ENCODE measurements around the gene POLR2F.
"Not testable (repeated sequence)": the region's sequence is repeated elsewhere in the genome, so short reads cannot be mapped to it uniquely, and the experiment has no call there.

Gene POLR2F

DNA sequence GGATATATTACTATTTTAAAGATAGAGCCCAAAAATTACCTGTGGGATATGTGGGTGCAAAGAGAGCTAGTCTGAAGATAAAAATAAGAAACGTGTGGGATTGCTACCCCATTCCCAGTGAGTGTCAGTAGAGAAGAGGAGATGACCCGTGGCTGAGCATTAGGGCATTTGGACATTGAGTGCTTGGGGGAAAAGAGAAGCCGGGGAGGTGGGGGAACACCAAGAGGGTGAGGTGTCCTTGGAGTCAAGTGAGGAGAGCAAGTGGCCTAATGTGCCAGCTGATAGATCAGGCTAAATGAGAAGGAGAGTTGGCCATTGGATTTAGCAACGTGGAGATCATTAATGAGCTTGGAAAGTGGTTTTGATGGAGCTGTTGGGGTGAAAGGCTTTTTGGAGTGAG, 1.2 kb downstream of the POLR2F start:
- DNase-seq (ENCODE audit: low spot score) = no peak

GRCh38 chr22:37955825-37956397, 2.4 kb downstream of the POLR2F start:
- not testable (repeated sequence) for DNase-seq (ENCODE audit: low spot score)

DNA sequence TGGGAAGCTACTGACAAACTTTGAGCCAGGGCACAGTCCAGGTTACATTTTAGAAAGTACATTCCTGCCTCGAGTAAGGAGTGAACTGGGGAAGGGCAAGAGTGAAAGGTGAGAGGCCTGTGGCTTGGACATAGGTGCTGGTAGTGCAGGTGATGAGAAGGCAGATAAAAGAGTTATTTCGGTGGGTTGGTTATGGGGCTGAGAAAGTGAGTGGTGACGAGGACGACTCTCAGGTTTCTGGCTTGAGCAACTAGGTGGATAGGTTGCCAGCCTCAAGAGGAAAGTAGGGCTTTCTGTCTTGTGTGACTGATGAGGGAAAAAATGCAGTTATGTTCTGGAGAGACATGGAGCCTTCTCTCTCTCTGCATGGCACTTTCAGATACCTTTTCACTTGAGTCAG, 3.7 kb downstream of the POLR2F start:
- no peak for DNase-seq (ENCODE audit: low spot score)

- DNase-seq (ENCODE audit: low spot score) = no peak
Observed at GRCh38 chr22:37959231-37959825, 5.8 kb downstream of the POLR2F start.

DNA sequence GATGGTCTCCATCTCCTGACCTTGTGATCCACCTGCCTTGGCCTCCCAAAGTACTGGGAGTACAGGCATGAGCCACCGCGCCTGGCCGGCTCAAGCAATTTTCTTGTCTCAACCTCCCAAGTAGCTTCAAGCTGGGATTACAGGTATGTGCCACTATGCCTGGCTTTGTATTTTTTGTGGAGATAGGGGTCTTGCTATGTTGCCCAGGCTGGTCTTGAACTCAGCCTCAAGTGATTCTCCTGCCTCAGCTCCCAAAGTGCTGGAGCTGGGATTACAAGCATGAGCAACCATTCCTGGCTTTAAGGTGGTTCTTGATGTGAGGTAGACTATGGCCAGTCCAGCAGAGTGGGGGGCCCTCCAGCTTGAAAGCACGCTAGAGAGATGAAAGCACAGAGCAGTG, 7.6 kb downstream of the POLR2F start:
- DNase-seq (ENCODE audit: low spot score) = no peak

- no peak for DNase-seq (ENCODE audit: low spot score)
Observed at GRCh38 chr22:37965940-37966664, 12.6 kb downstream of the POLR2F start.

DNA sequence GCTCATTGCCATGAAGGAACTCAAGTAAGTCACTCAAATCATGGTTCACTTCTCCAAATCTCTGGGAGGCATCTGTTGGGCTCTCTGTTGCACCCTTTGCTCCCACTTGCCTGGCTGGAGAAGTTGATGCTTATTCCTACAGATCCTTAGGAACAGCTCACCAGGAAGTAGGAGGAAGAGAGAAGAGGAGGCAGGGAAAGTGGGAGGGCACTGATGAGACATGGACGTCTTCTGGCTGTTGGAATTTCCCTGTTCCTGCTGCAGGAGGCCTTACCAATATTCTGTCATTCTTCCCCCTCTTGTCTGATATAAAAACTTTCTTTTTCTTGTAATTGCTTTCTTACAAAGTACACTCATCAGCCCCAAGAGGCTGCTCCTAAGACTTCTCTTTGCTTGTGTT, 13.6 kb downstream of the POLR2F start:
- no peak for DNase-seq (ENCODE audit: low spot score)

DNA sequence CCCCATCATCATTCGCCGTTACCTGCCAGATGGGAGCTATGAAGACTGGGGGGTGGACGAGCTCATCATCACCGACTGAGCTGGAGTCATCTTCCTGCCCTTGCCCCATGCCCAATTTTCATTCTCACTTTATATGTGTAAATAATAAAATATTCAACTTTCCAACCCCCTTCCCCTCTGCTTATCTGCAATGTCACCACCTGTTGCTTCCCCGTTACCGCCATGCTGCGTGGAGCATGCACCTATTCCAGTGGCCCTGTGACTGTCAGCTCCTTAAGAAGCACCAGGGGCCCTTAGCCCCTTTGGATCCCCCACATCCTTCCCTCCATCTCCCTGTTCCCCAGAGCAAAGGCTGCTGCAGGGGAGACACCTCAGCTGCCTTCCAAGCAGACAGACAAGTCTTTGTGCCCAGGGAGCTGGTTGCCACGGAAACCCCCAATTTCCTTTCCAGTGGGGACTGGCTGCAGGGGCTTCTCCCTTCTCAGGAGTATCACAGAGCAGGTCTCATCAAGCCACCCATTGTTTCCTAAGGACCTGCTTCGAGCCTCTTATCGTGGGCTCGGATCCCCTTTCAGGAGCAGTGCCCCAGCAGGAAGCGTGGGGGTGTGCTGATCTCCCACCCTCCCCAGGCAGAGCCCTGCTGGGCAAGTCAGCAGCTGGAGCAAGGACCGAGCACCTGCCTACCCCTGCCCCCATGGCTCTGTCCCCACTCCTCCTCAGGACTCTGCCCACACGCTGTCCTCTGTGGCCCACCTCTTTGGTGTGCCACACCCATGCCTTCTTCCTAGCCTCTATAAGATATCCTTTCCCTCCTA, 14.3 kb downstream of the POLR2F start:
- no peak for DNase-seq (ENCODE audit: low spot score)

DNA sequence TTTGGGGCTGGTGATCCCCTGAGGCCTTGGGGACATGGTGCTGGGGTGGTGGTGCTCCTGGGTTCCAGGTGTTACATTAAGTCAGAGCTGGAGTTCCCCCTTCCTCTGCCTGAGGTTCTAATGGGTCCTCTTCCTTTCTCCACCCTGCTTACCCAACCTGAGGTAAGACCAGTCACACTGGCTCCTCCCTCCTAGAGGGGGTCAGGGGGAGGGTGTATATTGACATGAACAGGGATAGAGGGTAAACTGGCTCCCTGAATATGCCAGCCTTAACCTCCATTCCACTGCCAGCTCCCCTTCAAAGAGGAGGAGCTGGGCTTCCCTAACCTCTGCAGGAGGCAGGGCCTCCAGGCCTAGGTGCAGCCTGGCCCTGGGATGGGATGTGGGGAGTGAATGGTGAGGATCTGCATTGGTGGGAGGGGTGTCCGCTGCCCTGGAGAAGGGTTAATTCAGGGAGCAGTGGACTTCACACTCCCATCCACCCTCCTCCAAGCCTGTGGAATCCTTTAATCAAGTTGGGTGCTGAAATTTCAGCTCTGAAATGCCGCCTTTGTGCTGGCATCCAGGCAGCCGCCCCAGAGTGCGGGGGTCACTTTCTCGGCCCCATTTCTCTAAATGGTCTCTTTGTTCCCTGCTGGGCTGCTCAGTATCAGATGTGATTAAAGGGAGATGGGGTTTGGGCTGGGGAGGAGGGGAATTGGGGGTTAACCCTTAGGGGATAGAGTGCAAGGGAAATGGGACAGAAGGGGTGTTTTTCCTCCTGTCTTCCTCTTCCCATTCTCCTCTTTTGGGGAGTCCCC, 15.2 kb downstream of the POLR2F start:
- DNase-seq (ENCODE audit: low spot score) = peak; percentile 3

DNA sequence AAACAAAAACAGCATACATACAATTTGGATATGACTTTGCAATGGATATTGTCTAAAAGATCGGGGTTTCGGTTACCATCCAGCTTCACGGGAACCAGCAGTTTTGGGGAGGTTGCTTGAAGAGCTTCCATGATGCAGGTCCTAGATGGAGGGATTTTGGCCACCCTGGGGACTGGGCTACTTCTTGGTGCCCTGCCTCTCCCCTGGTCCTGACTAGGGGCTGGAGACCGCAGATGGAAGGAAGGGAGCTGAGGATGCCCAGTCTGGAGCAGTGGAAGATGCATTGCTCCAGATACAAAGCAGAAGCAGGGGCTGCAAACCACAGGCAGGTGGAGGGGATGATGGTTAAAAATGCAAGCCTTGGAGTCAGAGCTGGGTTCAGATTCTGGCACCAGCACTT, 17.4 kb downstream of the POLR2F start:
- DNase-seq (ENCODE audit: low spot score) = peak; percentile 7

DNA sequence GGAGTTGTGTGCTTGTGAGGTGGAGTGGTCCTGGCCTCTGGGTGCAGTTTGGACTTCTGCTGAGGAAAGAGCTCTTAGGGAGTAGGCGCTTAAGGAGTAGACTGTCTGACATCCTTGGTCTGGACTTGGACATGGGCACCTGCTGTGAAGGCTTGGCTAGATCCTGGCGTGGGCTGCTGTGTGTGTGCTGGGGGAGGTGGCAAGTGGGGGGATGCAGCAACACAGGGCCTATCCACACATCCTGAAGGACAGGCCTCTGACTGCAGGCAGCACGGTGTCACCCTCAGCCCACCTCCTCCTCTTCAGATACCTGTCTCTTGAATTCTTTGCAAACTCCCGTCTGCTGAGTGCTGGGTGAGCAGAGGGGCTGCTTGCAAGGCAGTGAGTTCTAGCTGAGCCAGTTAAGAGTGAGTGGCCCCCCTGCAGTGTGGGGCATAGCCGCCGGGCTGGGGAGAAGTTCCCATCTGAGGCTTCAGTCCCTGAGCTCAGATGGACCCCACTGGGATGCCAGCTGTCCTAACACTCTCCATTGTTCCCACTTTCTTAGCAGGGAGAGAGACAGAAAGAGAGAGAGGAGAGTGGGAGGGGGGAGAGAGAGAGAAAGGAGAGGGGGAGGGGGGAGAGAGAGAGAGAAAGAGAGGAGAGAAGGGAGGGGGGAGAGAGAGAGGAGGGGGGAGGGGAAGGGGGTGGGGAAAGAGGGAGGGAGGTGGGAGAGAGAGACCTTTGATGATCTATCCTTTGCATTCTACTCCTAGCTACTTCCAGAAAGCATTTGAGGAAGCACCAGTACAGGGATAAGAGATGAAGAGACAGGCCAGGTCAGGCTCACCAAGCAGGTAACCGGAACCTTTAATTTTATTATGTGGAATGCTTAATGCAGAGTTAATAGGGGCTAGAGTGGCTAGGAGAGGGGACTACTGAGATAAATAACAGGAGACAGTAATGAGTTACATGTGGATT, 18.3 kb downstream of the POLR2F start:
- DNase-seq (ENCODE audit: low spot score) = peak; percentile 4

GRCh38 chr22:37972527-37972926, 19.0 kb downstream of the POLR2F start:
- DNase-seq (ENCODE audit: low spot score) = peak; percentile 10

DNA sequence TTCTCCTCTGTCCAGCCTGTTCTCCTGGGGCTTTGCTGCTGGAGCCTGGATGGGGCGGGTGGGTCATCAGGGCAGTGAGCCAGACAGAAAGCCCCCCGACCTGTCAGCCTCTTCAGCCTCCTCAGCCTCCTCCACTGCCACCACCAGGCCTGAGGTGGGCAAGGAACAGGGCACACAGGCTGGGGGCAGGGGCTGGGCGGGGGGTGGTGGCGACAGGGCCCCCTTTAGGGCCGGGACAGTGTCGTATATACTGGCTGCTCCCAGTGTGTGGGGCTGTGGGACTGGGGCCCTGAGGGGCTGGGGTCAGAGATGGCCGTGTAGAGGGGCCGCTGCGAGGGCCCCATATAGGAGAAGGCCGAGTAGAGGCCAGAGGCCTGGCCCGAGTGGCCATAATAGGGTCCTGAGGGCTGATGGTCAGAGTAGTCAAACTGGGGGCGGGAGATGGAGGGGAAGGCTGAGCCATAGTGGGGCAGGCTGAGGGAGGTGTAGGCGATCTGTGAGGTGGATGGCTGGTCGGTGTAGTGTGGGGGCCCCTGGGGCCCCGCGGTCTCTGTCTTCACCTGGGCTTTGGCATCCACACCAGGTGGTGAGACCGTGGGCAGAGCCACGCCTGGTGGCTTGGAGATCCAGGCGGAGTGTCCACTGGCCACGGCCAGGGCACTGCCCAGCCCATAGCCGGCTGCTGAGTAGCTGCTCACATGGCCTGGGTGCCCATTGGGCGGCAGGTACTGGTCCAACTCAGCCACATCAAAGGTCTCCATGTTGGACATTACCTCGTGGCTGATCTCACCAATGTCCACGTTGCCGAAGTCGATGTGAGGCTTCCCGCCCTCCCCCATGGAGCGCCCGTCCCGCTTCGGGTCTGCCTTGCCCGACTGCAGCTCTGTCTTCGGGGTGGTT, 20.0 kb downstream of the POLR2F start:
- DNase-seq (ENCODE audit: low spot score) = peak; percentile 3

DNA sequence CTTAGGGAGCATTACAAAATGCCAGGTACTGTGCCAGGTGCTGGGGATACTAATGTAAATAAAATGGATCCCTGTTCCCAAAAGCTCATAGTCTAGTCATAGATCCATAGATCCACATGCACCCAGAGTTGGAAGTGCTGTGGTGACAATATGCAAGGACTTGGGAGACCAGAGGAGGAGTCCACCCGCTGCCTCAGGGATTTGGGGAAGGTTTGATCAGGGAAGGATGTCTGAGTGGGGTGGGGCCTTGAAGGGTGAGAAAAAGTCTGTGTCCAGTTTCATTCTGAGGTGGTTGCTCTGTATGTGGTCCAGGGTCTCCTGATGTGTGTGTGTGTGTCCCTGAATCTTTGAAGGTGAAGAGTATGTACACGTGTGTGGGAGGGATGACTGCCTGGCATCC, 21.7 kb downstream of the POLR2F start:
- DNase-seq (ENCODE audit: low spot score) = no peak

- not testable (repeated sequence) for DNase-seq (ENCODE audit: low spot score)
Observed at GRCh38 chr22:37976022-37976421, 22.5 kb downstream of the POLR2F start.

- no peak for DNase-seq (ENCODE audit: low spot score)
Observed at GRCh38 chr22:37976547-37976946, 23.0 kb downstream of the POLR2F start.

DNA sequence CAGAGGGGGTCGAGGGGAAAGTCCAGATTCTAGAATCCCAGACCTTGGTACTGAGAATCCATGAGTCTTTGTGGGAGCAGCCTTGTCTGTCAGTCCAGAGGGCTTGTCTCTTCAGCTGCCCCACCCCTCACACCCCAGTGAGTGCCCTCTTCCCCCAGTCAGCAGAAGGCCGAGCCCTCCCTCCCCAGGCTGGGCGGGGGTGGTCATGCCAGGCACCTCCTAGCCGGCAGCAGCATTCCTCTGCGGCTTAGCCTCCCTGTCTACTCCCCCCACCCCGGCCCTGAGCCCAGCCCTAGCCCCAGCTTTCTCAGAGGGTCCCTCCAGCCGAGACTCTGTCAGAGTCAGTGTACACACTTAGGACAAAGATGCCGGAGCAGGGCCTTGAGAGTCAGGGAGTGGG, 26.3 kb downstream of the POLR2F start:
- DNase-seq (ENCODE audit: low spot score) = peak; percentile 13

- DNase-seq (ENCODE audit: low spot score) = peak; percentile 19
Observed at GRCh38 chr22:37981282-37982011, 27.9 kb downstream of the POLR2F start.

Data from HuH-7.5 (cell line).